ENCODE results near the gene KLHL13. TPM values are rescaled to one million over a fixed set of nuclear protein-coding genes. Genes with fewer than 3 reads are reported as not detected.

The KLHL13 gene
- total and polyA plus RNA-seq, 2 of the 8 experiments (the other 6 are each of a cell fraction or from before 2014, with no cell fraction given): 6.4 to 12.8 TPM

DNA sequence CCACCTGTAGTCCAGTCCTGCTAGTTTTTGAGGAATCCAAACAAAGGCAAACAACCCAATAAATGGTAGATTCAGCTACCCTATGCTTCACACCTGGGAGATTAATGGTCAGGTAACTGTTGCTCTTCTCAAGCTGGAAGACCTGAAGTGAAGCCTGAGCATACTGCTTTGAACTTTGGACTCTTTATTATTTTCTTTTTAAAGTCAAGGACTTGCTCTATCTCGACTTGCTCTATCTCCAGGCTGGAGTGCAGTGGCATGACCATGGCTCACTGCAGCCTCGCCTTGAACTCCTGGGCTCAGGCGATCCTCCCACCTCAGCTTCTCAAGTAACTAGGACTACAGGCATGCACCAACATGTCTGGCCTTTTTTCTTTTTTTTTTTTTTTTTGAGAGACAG lies 14.7 kb upstream of the KLHL13 start:
- no peak overlapping the region for H3K4me3 ChIP-seq (ENCODE audit: extremely low read depth in 1 of 4, insufficient read depth in 2 of 4, low read depth in 3 of 4, low read length in 4 of 4)
- H3K79me1 ChIP-seq (ENCODE audit: low read depth, low read length): no peaks in the 10 kb centered on the region
- no peak overlapping the region for H3K56ac ChIP-seq (replicated peaks; ENCODE audit: insufficient read length, low read depth, low read length)
- FAIRE-seq: no peak
- H2BK15ac ChIP-seq (ENCODE audit: low read length): no peak overlapping the region
- ChIA-PET CTCF (ENCODE audit: partially characterized antibody) (interaction anchor here (1.0 kb wide), 1 partner anchor 63 kb away, joined by 4 read pairs; no protein-coding TSS in a partner anchor), POLR2A (ENCODE audit: partially characterized antibody) (no interaction called here)
- DNase-seq (ENCODE audit: low read depth in 1 of 2, low spot score in 2 of 2): no peak
- H3K27me3 ChIP-seq (replicated peaks in 1 of 4; ENCODE audit: control insufficient read depth in 3 of 4, extremely low read depth in 1 of 4, insufficient read depth in 3 of 4, low read length in 3 of 4): no peaks in the 10 kb centered on the region
- H3K4ac ChIP-seq (replicated peaks; ENCODE audit: insufficient read length, low read depth, low read length): no peak overlapping the region
- WGBS, 2 experiments (ENCODE audit: extremely low coverage in 1 of 2, insufficient coverage in 1 of 2, insufficient read length in 1 of 2, insufficient replicate concordance in 2 of 2, low coverage in 1 of 2, low lambda C conversion rate in 2 of 2, missing lambda C conversion rate in 1 of 2): 82% methylated on average over 3 of the region's 3 CpGs; no CpG with 5 or more reads in 1 of the 2 experiments
- H3K4me1 ChIP-seq (replicated peaks in 1 of 4; ENCODE audit: control insufficient read depth in 3 of 4, insufficient read depth in 4 of 4, low read length in 3 of 4): no peaks in the 10 kb centered on the region
- no peaks in the 10 kb centered on the region for H3K36me3 ChIP-seq (ENCODE audit: control insufficient read depth in 2 of 4, insufficient read depth in 4 of 4, low read length in 3 of 4)
- no peak overlapping the region for H3K9ac ChIP-seq (replicated peaks in 1 of 4; ENCODE audit: extremely low read depth in 1 of 4, low read depth in 3 of 4, low read length in 3 of 4)
- no peak overlapping the region for H3K27ac ChIP-seq (ENCODE audit: low read depth, low read length)
- no peak overlapping the region for H4K91ac ChIP-seq (replicated peaks; ENCODE audit: insufficient read length, low read length)
- no peak overlapping the region for H2AK5ac ChIP-seq (ENCODE audit: low read depth, low read length)
- H3K4me2 ChIP-seq (ENCODE audit: insufficient read depth in 1 of 2, low read depth in 2 of 2, low read length in 2 of 2): no peak overlapping the region
- no peak overlapping the region for H3K23ac ChIP-seq (ENCODE audit: insufficient read length)
- no peak overlapping the region for H4K5ac ChIP-seq (ENCODE audit: insufficient read length, low read depth, low read length)
- H3K9me3 ChIP-seq (ENCODE audit: insufficient read depth in 2 of 2, low read depth in 1 of 2, low read length in 1 of 2): no peaks in the 10 kb centered on the region
- no peak overlapping the region for H2BK12ac ChIP-seq (ENCODE audit: low read depth, low read length)
- H2AFZ ChIP-seq (ENCODE audit: low read length): no peak overlapping the region
- H2BK120ac ChIP-seq (replicated peaks; ENCODE audit: low read depth, low read length): no peak overlapping the region
- no peaks in the 10 kb centered on the region for H3K79me2 ChIP-seq (ENCODE audit: control insufficient read depth in 1 of 2, insufficient read depth in 2 of 2, low read length in 2 of 2)
- H3K14ac ChIP-seq (ENCODE audit: insufficient read length): no peak overlapping the region
- H4K20me1 ChIP-seq (replicated peaks in 1 of 2; ENCODE audit: control insufficient read depth in 1 of 2, insufficient read depth in 2 of 2, low read length in 2 of 2): no peaks in the 10 kb centered on the region
- H2BK20ac ChIP-seq (ENCODE audit: low read length): no peak overlapping the region
- no peak overlapping the region for H4K8ac ChIP-seq (ENCODE audit: extremely low read depth, insufficient read depth, low read length)
- H3K18ac ChIP-seq (ENCODE audit: extremely low read depth, low read length): no peak overlapping the region
- no peak overlapping the region for H2BK5ac ChIP-seq (ENCODE audit: low read depth, low read length)
- no peaks in the 10 kb centered on the region for H3K23me2 ChIP-seq (ENCODE audit: low read depth, low read length)
- no peak for TF ChIP-seq SRF (IDR thresholded peaks at IDR 0.05; ENCODE audit: low read depth, low read length)
- no peak for TF ChIP-seq SUZ12 (IDR thresholded peaks at IDR 0.05; ENCODE audit: low read length)
- TF ChIP-seq RXRA (IDR thresholded peaks at IDR 0.05; ENCODE audit: insufficient read depth, low read depth, low read length): no peak
- no peak for TF ChIP-seq PHF8 (conservative IDR thresholded peaks at IDR 0.05; ENCODE audit: low read depth, low read length)
- TF ChIP-seq POU5F1 (IDR thresholded peaks at IDR 0.05; ENCODE audit: low read depth, low read length): no peak
- TF ChIP-seq BRCA1 (IDR thresholded peaks at IDR 0.05; ENCODE audit: low read depth, low read length): no peak
- no peak for TF ChIP-seq TAF7 (optimal IDR thresholded peaks at IDR 0.05; ENCODE audit: borderline replicate concordance, low read depth, low read length)
- TF ChIP-seq, protein P1, sequence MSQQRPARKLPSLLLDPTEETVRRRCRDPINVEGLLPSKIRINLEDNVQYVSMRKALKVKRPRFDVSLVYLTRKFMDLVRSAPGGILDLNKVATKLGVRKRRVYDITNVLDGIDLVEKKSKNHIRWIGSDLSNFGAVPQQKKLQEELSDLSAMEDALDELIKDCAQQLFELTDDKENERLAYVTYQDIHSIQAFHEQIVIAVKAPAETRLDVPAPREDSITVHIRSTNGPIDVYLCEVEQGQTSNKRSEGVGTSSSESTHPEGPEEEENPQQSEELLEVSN (IDR thresholded peaks at IDR 0.05): no peak
- no peak for TF ChIP-seq JUN (IDR thresholded peaks at IDR 0.05; ENCODE audit: low read depth, low read length)
- TF ChIP-seq MAFK (IDR thresholded peaks at IDR 0.05; ENCODE audit: low read depth, low read length): no peak
- TF ChIP-seq TBP (IDR thresholded peaks at IDR 0.05; ENCODE audit: low read depth, low read length): no peak
- no peak for TF ChIP-seq JUND (IDR thresholded peaks at IDR 0.05; ENCODE audit: low read length)
- TF ChIP-seq CEBPB (IDR thresholded peaks at IDR 0.05; ENCODE audit: low read depth, low read length): no peak
- TF ChIP-seq TAF1 (IDR thresholded peaks at IDR 0.05; ENCODE audit: low read depth, low read length): no peak
- no peak for TF ChIP-seq NRF1 (IDR thresholded peaks at IDR 0.05; ENCODE audit: low read depth, low read length)
- no peak for TF ChIP-seq SIX5 (IDR thresholded peaks at IDR 0.05; ENCODE audit: low read depth, low read length)

All from H1 (cell line).